Measurements from ENCODE around the gene MGAT4A. TPM values are rescaled to one million over a fixed set of nuclear protein-coding genes. Genes with fewer than 3 reads are reported as not detected.

Gene MGAT4A
- 105 TPM for total RNA-seq
- polyA plus RNA-seq, result 100 to 1,000 TPM; 101 to 143 (median 129) TPM

GRCh38 chr2:98731041-98731893 is at the start of gene MGAT4A:
MGAT4A (minus strand) TSS chr2:98731132; CDS start chr2:98726332, 4,800 bp downstream.
- peak within 1 kb of the TSS; percentile 90 to 95 (median 94) for H3K27ac Mint-ChIP-seq
- Histone ChIP-seq H3K27ac (ENCODE audit: insufficient read depth, low read length, poor library complexity, severe bottlenecking) (peak within 1 kb of the TSS; percentile 81), H3K4me3 (ENCODE audit: low read depth, low read length) (peak within 1 kb of the TSS; percentile 92), H3K9me3 (ENCODE audit: control insufficient read depth in 2 of 2, low read length in 2 of 2) (no peaks in the 10 kb centered on the region), H3K36me3 (ENCODE audit: control insufficient read depth, insufficient read depth, low read length) (peaks cover 2% of the 10 kb centered on the region), H3K27me3 (ENCODE audit: control insufficient read depth, insufficient read depth, low read length) (no peaks in the 10 kb centered on the region), H3K4me1 (ENCODE audit: control insufficient read depth, insufficient read depth, low read length, poor library complexity, severe bottlenecking) (peaks cover 44% of the 10 kb centered on the region)
- ATAC-seq (ENCODE audit: low read depth in 2 of 2) (peak; percentile 80 to 86), DNase-seq (peak; percentile 78 to 83 (median 79))
- H3K27me3 Mint-ChIP-seq, result no peaks in the 10 kb centered on the region
- peak within 1 kb of the TSS; percentile 93 to 98 (median 94) for H3K4me3 Mint-ChIP-seq
- H3K36me3 Mint-ChIP-seq, result no peaks in the 10 kb centered on the region
- peaks cover 35 to 72% (median 54%) of the 10 kb centered on the region in 4 donors for H3K4me1 Mint-ChIP-seq
- peaks cover 0 to 1% (median 0%) of the 10 kb centered on the region in 7 donors for H3K9me3 Mint-ChIP-seq

DNA sequence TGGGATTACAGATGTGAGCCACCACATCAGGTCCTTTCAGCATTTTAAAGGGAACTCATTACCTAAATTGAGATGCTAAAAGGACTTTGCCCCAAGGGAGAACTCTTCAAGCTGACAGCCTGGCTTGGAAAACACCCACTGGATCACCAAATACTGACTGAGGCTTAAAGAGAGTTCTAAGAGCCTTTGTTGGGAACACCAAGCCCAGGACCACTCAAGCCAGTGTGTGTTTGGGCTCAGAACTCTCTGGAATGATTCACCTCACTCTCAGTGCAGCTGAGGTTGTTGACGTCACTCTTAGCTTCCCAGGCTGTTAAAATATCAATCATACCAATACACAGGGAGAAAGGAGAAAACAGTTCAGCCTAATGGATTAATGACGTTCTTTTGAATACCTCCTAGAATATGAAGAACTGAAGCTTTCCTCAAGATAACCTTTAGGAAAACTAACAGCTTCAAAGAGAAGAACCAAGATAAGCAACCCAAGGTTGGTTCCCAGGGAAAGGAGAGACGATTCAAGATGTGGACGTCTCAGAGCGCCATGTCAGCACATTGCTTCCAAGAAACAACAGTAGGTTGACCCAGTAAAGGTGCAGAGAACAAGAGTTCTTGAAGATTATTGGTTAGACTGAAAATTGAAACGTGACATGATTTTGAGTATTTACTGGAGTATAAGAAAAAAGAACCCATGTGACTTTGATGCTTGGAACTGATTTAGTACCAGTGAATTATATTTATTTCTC is 48.0 kb upstream of the MGAT4A start:
- Mint-ChIP-seq H3K36me3 (no peaks in the 10 kb centered on the region), H3K27ac (no peak overlapping the region), H3K4me3 (no peak overlapping the region), H3K4me1 (peaks cover 0 to 12% (median 2%) of the 10 kb centered on the region in 4 donors), H3K9me3 (peaks cover 0 to 12% (median 7%) of the 10 kb centered on the region in 7 donors), H3K27me3 (peaks cover 9% of the 10 kb centered on the region)
- no peaks in the 10 kb centered on the region for H3K4me1 ChIP-seq (ENCODE audit: control insufficient read depth, insufficient read depth, low read length, poor library complexity, severe bottlenecking)
- no peaks in the 10 kb centered on the region for H3K27me3 ChIP-seq (ENCODE audit: control insufficient read depth, insufficient read depth, low read length)
- peaks cover 12 to 15% of the 10 kb centered on the region in 2 experiments for H3K9me3 ChIP-seq (ENCODE audit: control insufficient read depth in 2 of 2, low read length in 2 of 2)
- no peak for DNase-seq
- no peak overlapping the region for H3K27ac ChIP-seq (ENCODE audit: insufficient read depth, low read length, poor library complexity, severe bottlenecking)
- H3K36me3 ChIP-seq (ENCODE audit: control insufficient read depth, insufficient read depth, low read length), result no peaks in the 10 kb centered on the region
- ATAC-seq (ENCODE audit: low read depth in 2 of 2), result no peak
- H3K4me3 ChIP-seq (ENCODE audit: low read depth, low read length), result no peak overlapping the region

- H3K27me3 ChIP-seq (ENCODE audit: control insufficient read depth, insufficient read depth, low read length), result no peaks in the 10 kb centered on the region
- DNase-seq, result no peak
- Mint-ChIP-seq H3K27ac (no peak overlapping the region), H3K4me1 (peaks cover 0 to 20% (median 4%) of the 10 kb centered on the region in 4 donors), H3K4me3 (no peak overlapping the region), H3K36me3 (no peaks in the 10 kb centered on the region), H3K27me3 (peaks cover 4% of the 10 kb centered on the region), H3K9me3 (peaks cover 0 to 12% (median 7%) of the 10 kb centered on the region in 7 donors)
- no peak overlapping the region for H3K27ac ChIP-seq (ENCODE audit: insufficient read depth, low read length, poor library complexity, severe bottlenecking)
- no peak overlapping the region for H3K4me3 ChIP-seq (ENCODE audit: low read depth, low read length)
- ATAC-seq (ENCODE audit: low read depth in 2 of 2), result no peak
- peaks cover 12 to 15% of the 10 kb centered on the region in 2 experiments for H3K9me3 ChIP-seq (ENCODE audit: control insufficient read depth in 2 of 2, low read length in 2 of 2)
- H3K4me1 ChIP-seq (ENCODE audit: control insufficient read depth, insufficient read depth, low read length, poor library complexity, severe bottlenecking), result peaks cover 6% of the 10 kb centered on the region
- no peaks in the 10 kb centered on the region for H3K36me3 ChIP-seq (ENCODE audit: control insufficient read depth, insufficient read depth, low read length)
Measured at GRCh38 chr2:98778151-98778550, 47.2 kb upstream of the MGAT4A start.

- no peak overlapping the region for H3K4me3 Mint-ChIP-seq
- H3K36me3 Mint-ChIP-seq, result no peaks in the 10 kb centered on the region
- peaks cover 0 to 12% (median 7%) of the 10 kb centered on the region in 7 donors for H3K9me3 Mint-ChIP-seq
- peaks cover 10% of the 10 kb centered on the region for H3K4me1 ChIP-seq (ENCODE audit: control insufficient read depth, insufficient read depth, low read length, poor library complexity, severe bottlenecking)
- peaks cover 12 to 15% of the 10 kb centered on the region in 2 experiments for H3K9me3 ChIP-seq (ENCODE audit: control insufficient read depth in 2 of 2, low read length in 2 of 2)
- ATAC-seq (ENCODE audit: low read depth in 2 of 2), result no peak
- no peak overlapping the region for H3K27ac ChIP-seq (ENCODE audit: insufficient read depth, low read length, poor library complexity, severe bottlenecking)
- H3K4me1 Mint-ChIP-seq, result peaks cover 0 to 24% (median 9%) of the 10 kb centered on the region in 4 donors
- H3K27me3 ChIP-seq (ENCODE audit: control insufficient read depth, insufficient read depth, low read length), result no peaks in the 10 kb centered on the region
- DNase-seq, result no peak
- peaks cover 4% of the 10 kb centered on the region for H3K27me3 Mint-ChIP-seq
- H3K36me3 ChIP-seq (ENCODE audit: control insufficient read depth, insufficient read depth, low read length), result no peaks in the 10 kb centered on the region
- no peak overlapping the region for H3K27ac Mint-ChIP-seq
- no peak overlapping the region for H3K4me3 ChIP-seq (ENCODE audit: low read depth, low read length)
Measured at GRCh38 chr2:98777710-98778109, 46.8 kb upstream of the MGAT4A start.

- Mint-ChIP-seq H3K4me1 (peaks cover 0 to 30% (median 13%) of the 10 kb centered on the region in 4 donors), H3K27ac (no peak overlapping the region), H3K9me3 (peaks cover 0 to 8% (median 4%) of the 10 kb centered on the region in 7 donors), H3K27me3 (peaks cover 2% of the 10 kb centered on the region), H3K4me3 (peak overlapping the region in 1 of 4 donors; percentile 28), H3K36me3 (no peaks in the 10 kb centered on the region)
- Histone ChIP-seq H3K27me3 (ENCODE audit: control insufficient read depth, insufficient read depth, low read length) (no peaks in the 10 kb centered on the region), H3K9me3 (ENCODE audit: control insufficient read depth in 2 of 2, low read length in 2 of 2) (peaks cover 7 to 9% of the 10 kb centered on the region in 2 experiments), H3K27ac (ENCODE audit: insufficient read depth, low read length, poor library complexity, severe bottlenecking) (no peak overlapping the region), H3K4me3 (ENCODE audit: low read depth, low read length) (no peak overlapping the region), H3K4me1 (ENCODE audit: control insufficient read depth, insufficient read depth, low read length, poor library complexity, severe bottlenecking) (peaks cover 17% of the 10 kb centered on the region), H3K36me3 (ENCODE audit: control insufficient read depth, insufficient read depth, low read length) (no peaks in the 10 kb centered on the region)
- DNase-seq (no peak), ATAC-seq (ENCODE audit: low read depth in 2 of 2) (no peak)
Measured at GRCh38 chr2:98777076-98777475, 46.1 kb upstream of the MGAT4A start.

GRCh38 chr2:98776136-98776535 is 45.2 kb upstream of the MGAT4A start:
- Mint-ChIP-seq H3K4me3 (peak overlapping the region in 1 of 4 donors; percentile 41), H3K27me3 (no peaks in the 10 kb centered on the region), H3K27ac (peak overlapping the region in 2 of 3 donors; percentile 20 to 36), H3K9me3 (peaks cover 0 to 2% (median 0%) of the 10 kb centered on the region in 7 donors), H3K4me1 (peaks cover 4 to 40% (median 21%) of the 10 kb centered on the region in 4 donors), H3K36me3 (no peaks in the 10 kb centered on the region)
- Histone ChIP-seq H3K36me3 (ENCODE audit: control insufficient read depth, insufficient read depth, low read length) (no peaks in the 10 kb centered on the region), H3K27ac (ENCODE audit: insufficient read depth, low read length, poor library complexity, severe bottlenecking) (no peak overlapping the region), H3K9me3 (ENCODE audit: control insufficient read depth in 2 of 2, low read length in 2 of 2) (no peaks in the 10 kb centered on the region), H3K27me3 (ENCODE audit: control insufficient read depth, insufficient read depth, low read length) (no peaks in the 10 kb centered on the region), H3K4me1 (ENCODE audit: control insufficient read depth, insufficient read depth, low read length, poor library complexity, severe bottlenecking) (peaks cover 25% of the 10 kb centered on the region), H3K4me3 (ENCODE audit: low read depth, low read length) (no peak overlapping the region)
- ATAC-seq (ENCODE audit: low read depth in 2 of 2) (no peak), DNase-seq (no peak)

GRCh38 chr2:98775146-98775986 is 44.4 kb upstream of the MGAT4A start:
- Histone ChIP-seq H3K4me1 (ENCODE audit: control insufficient read depth, insufficient read depth, low read length, poor library complexity, severe bottlenecking) (peaks cover 30% of the 10 kb centered on the region), H3K27ac (ENCODE audit: insufficient read depth, low read length, poor library complexity, severe bottlenecking) (no peak overlapping the region), H3K4me3 (ENCODE audit: low read depth, low read length) (no peak overlapping the region), H3K27me3 (ENCODE audit: control insufficient read depth, insufficient read depth, low read length) (no peaks in the 10 kb centered on the region), H3K9me3 (ENCODE audit: control insufficient read depth in 2 of 2, low read length in 2 of 2) (no peaks in the 10 kb centered on the region), H3K36me3 (ENCODE audit: control insufficient read depth, insufficient read depth, low read length) (no peaks in the 10 kb centered on the region)
- no peak overlapping the region for H3K4me3 Mint-ChIP-seq
- H3K36me3 Mint-ChIP-seq, result no peaks in the 10 kb centered on the region
- DNase-seq (no peak), ATAC-seq (ENCODE audit: low read depth in 2 of 2) (no peak)
- peaks cover 0 to 2% (median 0%) of the 10 kb centered on the region in 7 donors for H3K9me3 Mint-ChIP-seq
- peak overlapping the region in 2 of 3 donors; percentile 20 to 95 for H3K27ac Mint-ChIP-seq
- no peaks in the 10 kb centered on the region for H3K27me3 Mint-ChIP-seq
- peaks cover 8 to 45% (median 26%) of the 10 kb centered on the region in 4 donors for H3K4me1 Mint-ChIP-seq
